Activated CD4-positive, CD25-positive, alpha-beta regulatory T cell treated with anti-CD3 and anti-CD28 coated beads, Interleukin-2, amount 50 U/mL, for 24 hours (primary cell): ENCODE results near the gene FTSJ3.
A peak's percentile ranks its signal among the peaks of the same experiment; 100 is the strongest.
"Not testable (repeated sequence)": the region's sequence is repeated elsewhere in the genome, so short reads cannot be mapped to it uniquely, and the experiment has no call there.

ENCODE experiments used
- ATAC-seq, 2 donors: fragments of 150-1000 bp; cut with Tn5 transposase; one replicate each; pipeline ENCODE4 v1.10.0; 2021; ENCODE audit warnings: mild to moderate bottlenecking in 1 of 2, moderate library complexity in 1 of 2

The FTSJ3 gene

GRCh38 chr17:63826468-63827001 lies 928 bp downstream of the FTSJ3 start:
- ATAC-seq = peak in 1 of 2 donors; percentile 2

GRCh38 chr17:63824362-63824761 lies 3.1 kb downstream of the FTSJ3 start:
- ATAC-seq = no peak

GRCh38 chr17:63823659-63824331 lies 3.7 kb downstream of the FTSJ3 start:
- no peak for ATAC-seq

GRCh38 chr17:63822537-63822936 lies 4.9 kb downstream of the FTSJ3 start:
- no peak for ATAC-seq

- no peak for ATAC-seq
These were observed 5.7 kb downstream of the FTSJ3 start for GRCh38 chr17:63821804-63822203.

GRCh38 chr17:63820963-63821561 lies 6.4 kb downstream of the FTSJ3 start:
- ATAC-seq = no peak

- no peak for ATAC-seq
These were observed 7.6 kb downstream of the FTSJ3 start for GRCh38 chr17:63819585-63820537.

GRCh38 chr17:63819131-63819530 lies 8.3 kb downstream of the FTSJ3 start:
- no peak for ATAC-seq

GRCh38 chr17:63817736-63818385 lies 9.6 kb downstream of the FTSJ3 start:
- no peak for ATAC-seq

GRCh38 chr17:63816669-63817068 lies 10.8 kb downstream of the FTSJ3 start:
- ATAC-seq = no peak

- no peak for ATAC-seq
These were observed 11.3 kb downstream of the FTSJ3 start for GRCh38 chr17:63816123-63816522.

GRCh38 chr17:63809970-63810369 lies 17.5 kb downstream of the FTSJ3 start:
- no peak for ATAC-seq

- no peak for ATAC-seq
These were observed 21.9 kb downstream of the FTSJ3 start for GRCh38 chr17:63805591-63805990.

- ATAC-seq = no peak
These were observed 23.1 kb downstream of the FTSJ3 start for GRCh38 chr17:63804328-63804727.

- no peak for ATAC-seq
These were observed 26.7 kb downstream of the FTSJ3 start for GRCh38 chr17:63800783-63801182.

- ATAC-seq = no peak
These were observed 28.8 kb downstream of the FTSJ3 start for GRCh38 chr17:63798572-63799106.

GRCh38 chr17:63796375-63796774 lies 31.1 kb downstream of the FTSJ3 start:
- ATAC-seq = not testable (repeated sequence)

- ATAC-seq = no peak
These were observed 35.3 kb downstream of the FTSJ3 start for GRCh38 chr17:63792055-63792729.

GRCh38 chr17:63790057-63790456 lies 37.4 kb downstream of the FTSJ3 start:
- no peak for ATAC-seq

- ATAC-seq = no peak
These were observed 40.3 kb downstream of the FTSJ3 start for GRCh38 chr17:63786971-63787711.

- no peak for ATAC-seq
These were observed 41.3 kb downstream of the FTSJ3 start for GRCh38 chr17:63786117-63786516.
